Parathyroid adenoma (tissue), 2 donors: Measurements from ENCODE around the gene PI4K2B.

Experiments
- H2AFZ ChIP-seq: fragments of 300-600 bp; sonication (generic); one replicate; pipeline ENCODE4 v1.7.0; 2017; ENCODE audit warnings: antibody characterized with exemption, mild to moderate bottlenecking
- H3K27ac ChIP-seq: fragments of 300-600 bp; sonication (generic); one replicate; pipeline ENCODE4 v1.7.0; 2017
- H3K27me3 ChIP-seq: fragments of 300-600 bp; sonication (generic); one replicate; pipeline ENCODE4 v1.7.0; 2017; ENCODE audit warnings: low read length; ENCODE audit not compliant: control insufficient read depth, insufficient read depth
- H3K36me3 ChIP-seq: fragments of 300-600 bp; sonication (generic); one replicate; pipeline ENCODE4 v1.7.0; 2017; ENCODE audit warnings: low read length; ENCODE audit not compliant: control insufficient read depth, insufficient read depth
- H3K4me1 ChIP-seq: fragments of 300-600 bp; sonication (generic); one replicate; pipeline ENCODE4 v1.7.0; 2017; ENCODE audit warnings: control low read depth
- H3K4me2 ChIP-seq: fragments of 300-600 bp; sonication (generic); one replicate; pipeline ENCODE4 v1.7.0; 2017; ENCODE audit warnings: low read length
- H3K4me3 ChIP-seq: fragments of 300-600 bp; sonication (generic); one replicate; pipeline ENCODE4 v1.7.0; 2017; ENCODE audit warnings: low read depth, low read length
- H3K79me2 ChIP-seq: fragments of 300-600 bp; sonication (generic); one replicate; pipeline ENCODE4 v1.7.0; 2017; ENCODE audit warnings: control low read depth
- H3K9ac ChIP-seq: fragments of 300-600 bp; sonication (generic); one replicate; pipeline ENCODE4 v1.7.0; 2017; ENCODE audit warnings: mild to moderate bottlenecking
- H3K9me3 ChIP-seq: fragments of 300-600 bp; sonication (generic); one replicate; pipeline ENCODE4 v1.7.0; 2017; ENCODE audit warnings: low read length; ENCODE audit not compliant: control insufficient read depth
- CTCF ChIP-seq: fragments of 300-600 bp; sonication (generic); IDR thresholded peaks from one replicate; pipeline ENCODE4 v1.7.0; 2017; ENCODE audit warnings: antibody characterized with exemption, mild to moderate bottlenecking
- donor health status: primary hyperparathyroidism.

The PI4K2B gene

GRCh38 chr4:25297528-25298242 lies 63.9 kb downstream of the PI4K2B start:
- Histone ChIP-seq H3K4me1 (peaks cover 7% of the 10 kb centered on the region), H3K9ac (no peak overlapping the region), H3K4me3 (no peak overlapping the region), H3K27ac (no peak overlapping the region), H2AFZ (no peak overlapping the region), H3K79me2 (no peaks in the 10 kb centered on the region), H3K27me3 (no peaks in the 10 kb centered on the region), H3K9me3 (no peaks in the 10 kb centered on the region), H3K4me2 (no peak overlapping the region), H3K36me3 (no peaks in the 10 kb centered on the region)
- no peak for TF ChIP-seq CTCF

- no peaks in the 10 kb centered on the region for H3K9me3 ChIP-seq
- H3K36me3 ChIP-seq: no peaks in the 10 kb centered on the region
- H3K27ac ChIP-seq: peak overlapping the region; percentile 77
- TF ChIP-seq CTCF: peak; percentile 8
- no peaks in the 10 kb centered on the region for H3K79me2 ChIP-seq
- H3K4me2 ChIP-seq: peak overlapping the region; percentile 33
- peak overlapping the region; percentile 0 for H3K4me3 ChIP-seq
- H2AFZ ChIP-seq: peak overlapping the region; percentile 67
- H3K4me1 ChIP-seq: peaks cover 14% of the 10 kb centered on the region
- no peak overlapping the region for H3K9ac ChIP-seq
- H3K27me3 ChIP-seq: no peaks in the 10 kb centered on the region
Observed at GRCh38 chr4:25299476-25300203, 65.8 kb downstream of the PI4K2B start.

- Histone ChIP-seq H3K9ac (no peak overlapping the region), H3K4me2 (no peak overlapping the region), H3K79me2 (no peaks in the 10 kb centered on the region), H3K36me3 (no peaks in the 10 kb centered on the region), H3K27me3 (no peaks in the 10 kb centered on the region), H3K27ac (no peak overlapping the region), H3K4me3 (no peak overlapping the region), H2AFZ (no peak overlapping the region), H3K4me1 (peaks cover 14% of the 10 kb centered on the region), H3K9me3 (no peaks in the 10 kb centered on the region)
- TF ChIP-seq CTCF: no peak
Observed at GRCh38 chr4:25301471-25301870, 67.6 kb downstream of the PI4K2B start.

- no peak for TF ChIP-seq CTCF
- Histone ChIP-seq H3K27ac (no peak overlapping the region), H3K9me3 (no peaks in the 10 kb centered on the region), H2AFZ (no peak overlapping the region), H3K27me3 (no peaks in the 10 kb centered on the region), H3K9ac (no peak overlapping the region), H3K36me3 (no peaks in the 10 kb centered on the region), H3K79me2 (no peaks in the 10 kb centered on the region), H3K4me2 (no peak overlapping the region), H3K4me1 (peaks cover 14% of the 10 kb centered on the region), H3K4me3 (no peak overlapping the region)
Observed at GRCh38 chr4:25302626-25303025, 68.8 kb downstream of the PI4K2B start.
